SU-DHL-6 (cell line): Measurements from ENCODE around the gene FUT1.

Experiments
- CTCF ChIP-seq: fragments of 200-600 bp; sonication (generic); IDR thresholded peaks from one replicate; pipeline ENCODE4 v1.5.1; 2017; ENCODE audit warnings: antibody characterized with exemption, mild to moderate bottlenecking, low read length, moderate library complexity; ENCODE audit not compliant: insufficient read depth, poor library complexity, severe bottlenecking
- EZH2phosphoT487 ChIP-seq: fragments of 200-600 bp; sonication (generic), shearing (Covaris generic); conservative IDR thresholded peaks from 2 replicates; pipeline ENCODE4 v1.6.1; 2018; ENCODE audit warnings: mild to moderate bottlenecking, antibody characterized with exemption, low read length, moderate library complexity, mixed read lengths

- TF ChIP-seq CTCF (no peak), EZH2phosphoT487 (no peak)
These were observed 25.3 kb upstream of the FUT1 start for GRCh38 chr19:48777720-48778119.
